ENCODE measurements around the gene PDE10A. TPM values are rescaled to one million over a fixed set of nuclear protein-coding genes. Genes with fewer than 3 reads are reported as not detected.
A peak's percentile ranks its signal among the peaks of the same experiment; 100 is the strongest.

The PDE10A gene
- total and polyA plus RNA-seq, 7 donors = 1.2 to 33.5 (median 7.4) TPM; not detected in 1

- no peaks in the 10 kb centered on the region for H3K27me3 ChIP-seq
- no peak overlapping the region for H3K4me3 ChIP-seq
- peak; percentile 64 for DNase-seq
- TF ChIP-seq POLR2A (IDR thresholded peaks at IDR 0.05) = no peak
- TF ChIP-seq POLR2AphosphoS5 (IDR thresholded peaks at IDR 0.05) = peak in 2 of 4 donors; percentile 11 to 38
- peak overlapping the region in 1 of 4 donors; percentile 22 for H3K27ac ChIP-seq
- H3K9me3 ChIP-seq = no peaks in the 10 kb centered on the region
- intact Hi-C loops (cut with DNase I) = no loop called here
- H3K4me1 ChIP-seq = no peaks in the 10 kb centered on the region
- H3K36me3 ChIP-seq = no peaks in the 10 kb centered on the region
- 15 to 52% methylated on average over 5 of the region's 5 CpGs for WGBS, 2 donors
Measured at GRCh38 chr6:165573671-165574070, 89.4 kb downstream of the PDE10A start.

GRCh38 chr6:165571721-165572132 lies 91.3 kb downstream of the PDE10A start:
- WGBS, 2 donors = 62 to 89% methylated on average over 3 of the region's 3 CpGs
- TF ChIP-seq POLR2A (IDR thresholded peaks at IDR 0.05) (no peak), CTCF (IDR thresholded peaks at IDR 0.05) (no peak), POLR2AphosphoS5 (IDR thresholded peaks at IDR 0.05) (no peak), EP300 (IDR thresholded peaks at IDR 0.05) (no peak)
- DNase-seq = no peak
- intact Hi-C loops (cut with DNase I) = no loop called here
- no peak overlapping the region for H3K27ac ChIP-seq
- H3K4me1 ChIP-seq = no peaks in the 10 kb centered on the region
- no peaks in the 10 kb centered on the region for H3K27me3 ChIP-seq
- no peaks in the 10 kb centered on the region for H3K36me3 ChIP-seq
- no peaks in the 10 kb centered on the region for H3K9me3 ChIP-seq
- no peak overlapping the region for H3K4me3 ChIP-seq

- H3K4me1 ChIP-seq = no peaks in the 10 kb centered on the region
- H3K36me3 ChIP-seq = no peaks in the 10 kb centered on the region
- no peaks in the 10 kb centered on the region for H3K9me3 ChIP-seq
- 66 to 93% methylated on average over 2 of the region's 2 CpGs for WGBS, 2 donors
- H3K27me3 ChIP-seq = no peaks in the 10 kb centered on the region
- H3K27ac ChIP-seq = no peak overlapping the region
- no peak overlapping the region for H3K4me3 ChIP-seq
- DNase-seq = no peak
- TF ChIP-seq POLR2AphosphoS5 (IDR thresholded peaks at IDR 0.05) (no peak), EP300 (IDR thresholded peaks at IDR 0.05) (no peak), CTCF (IDR thresholded peaks at IDR 0.05) (no peak), POLR2A (IDR thresholded peaks at IDR 0.05) (no peak)
- intact Hi-C loops (cut with DNase I) = no loop called here
Measured at GRCh38 chr6:165571068-165571682, 91.9 kb downstream of the PDE10A start.

GRCh38 chr6:165568326-165568725 lies 94.7 kb downstream of the PDE10A start:
- Histone ChIP-seq H3K9me3 (peaks cover 0 to 2% (median 0%) of the 10 kb centered on the region in 4 donors), H3K27ac (no peak overlapping the region), H3K4me1 (no peaks in the 10 kb centered on the region), H3K36me3 (no peaks in the 10 kb centered on the region), H3K27me3 (no peaks in the 10 kb centered on the region), H3K4me3 (no peak overlapping the region)
- DNase-seq = no peak
- TF ChIP-seq POLR2A (IDR thresholded peaks at IDR 0.05) (no peak), CTCF (IDR thresholded peaks at IDR 0.05) (no peak), EP300 (IDR thresholded peaks at IDR 0.05) (no peak), POLR2AphosphoS5 (IDR thresholded peaks at IDR 0.05) (no peak)
- intact Hi-C loops (cut with DNase I) = no loop called here
- 59 to 78% methylated on average over 2 of the region's 2 CpGs for WGBS, 2 donors

GRCh38 chr6:165566088-165566828 lies 96.8 kb downstream of the PDE10A start:
- no peak for TF ChIP-seq POLR2A (IDR thresholded peaks at IDR 0.05)
- no peak for TF ChIP-seq CTCF (IDR thresholded peaks at IDR 0.05)
- TF ChIP-seq POLR2AphosphoS5 (IDR thresholded peaks at IDR 0.05) = no peak
- no peak for TF ChIP-seq EP300 (IDR thresholded peaks at IDR 0.05)
- peaks cover 0 to 2% (median 0%) of the 10 kb centered on the region in 4 donors for H3K9me3 ChIP-seq
- no peak for DNase-seq
- 92 to 95% methylated on average over 5 of the region's 5 CpGs for WGBS, 2 donors
- H3K27me3 ChIP-seq = no peaks in the 10 kb centered on the region
- H3K27ac ChIP-seq = no peak overlapping the region
- no peaks in the 10 kb centered on the region for H3K4me1 ChIP-seq
- no peak overlapping the region for H3K4me3 ChIP-seq
- intact Hi-C loops (cut with DNase I) = no loop called here
- no peaks in the 10 kb centered on the region for H3K36me3 ChIP-seq

Measured in sigmoid colon (tissue), 7 donors.